ENCODE results near the gene TNFAIP6.

Gene TNFAIP6

GRCh38 chr2:151423760-151424159 is 66.4 kb downstream of the TNFAIP6 start:
- DNase-seq: peak in 3 of 5 donors; percentile 17 to 22 (median 18)
